Endothelial cell of hepatic sinusoid (primary cell): ENCODE measurements around the gene HNMT.
"Not testable (repeated sequence)": the region's sequence is repeated elsewhere in the genome, so short reads cannot be mapped to it uniquely, and the experiment has no call there.

Experiments
- in situ Hi-C: cut with HindIII; loops from 2 replicates; pipeline ENCODE4 v1.10.0; 2017; ENCODE audit warnings: low sequenced_read_pairs

The HNMT gene

GRCh38 chr2:138037090-138037489 is 72.8 kb downstream of the HNMT start:
- in situ Hi-C loops, result no loop called here

- in situ Hi-C loops, result no loop called here
Measured at GRCh38 chr2:138040616-138041015, 76.3 kb downstream of the HNMT start.

- in situ Hi-C loops, result no loop called here
Measured at GRCh38 chr2:138042311-138042710, 78.0 kb downstream of the HNMT start.

- in situ Hi-C loops, result not testable (repeated sequence)
Measured at GRCh38 chr2:138043588-138043987, 79.3 kb downstream of the HNMT start.

- in situ Hi-C loops, result no loop called here
Measured at GRCh38 chr2:138058427-138058826, 94.2 kb downstream of the HNMT start.

GRCh38 chr2:138059487-138060300 is 95.4 kb downstream of the HNMT start:
- in situ Hi-C loops, result no loop called here

- in situ Hi-C loops, result no loop called here
Measured at GRCh38 chr2:138060301-138060635, 96.0 kb downstream of the HNMT start.

- in situ Hi-C loops, result no loop called here
Measured at GRCh38 chr2:138061961-138062360, 97.7 kb downstream of the HNMT start.

- in situ Hi-C loops, result no loop called here
Measured at GRCh38 chr2:138063181-138063580, 98.9 kb downstream of the HNMT start.
